HepG2 (cell line): Measurements from ENCODE around the gene DBNDD1.

ENCODE experiments used
- HDAC6 ChIP-seq: fragments of 200-600 bp; sonication (generic); IDR thresholded peaks from 2 replicates; pipeline ENCODE4 v1.7.0; 2017; ENCODE audit warnings: mild to moderate bottlenecking, antibody characterized with exemption, low read length, low read depth
- ZNF678 ChIP-seq: sonication (generic); formaldehyde crosslinking; IDR thresholded peaks from 2 replicates; pipeline ENCODE4 v1.4.0; 2020; ENCODE audit warnings: mild to moderate bottlenecking, missing genetic modification reagents

DNA sequence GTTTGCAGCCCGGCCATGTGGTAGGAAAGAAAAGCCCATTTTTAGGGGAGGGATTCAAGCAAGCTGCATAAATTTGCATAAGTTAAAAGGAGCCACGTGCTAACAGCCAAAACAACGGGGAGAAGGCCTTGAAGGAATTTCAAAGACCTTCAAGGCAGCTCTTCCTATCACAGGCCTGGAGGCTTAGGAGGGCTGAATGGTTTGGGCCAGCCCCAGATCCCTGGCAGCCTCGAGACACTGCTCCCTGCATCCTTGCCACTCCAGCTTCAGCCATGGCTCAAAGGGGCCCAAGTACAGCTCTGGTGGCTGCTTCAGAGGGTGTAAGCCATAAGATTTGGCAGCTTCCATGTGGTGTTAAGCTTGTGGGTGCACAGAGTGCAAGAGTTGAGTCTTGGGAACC, 35.3 kb upstream of the DBNDD1 start:
- TF ChIP-seq ZNF678 (CRISPR knock-in tag) (no peak), HDAC6 (no peak)
